NCI-H2227 treated with DMSO at 0.1 percent for 48 hours (cell line): ENCODE data around the gene MACROD2.

ENCODE experiments used
- DNase-seq: peaks from one replicate; lab custom pipeline; 2025; lab: John Stamatoyannopoulos, UW

The MACROD2 gene

DNA sequence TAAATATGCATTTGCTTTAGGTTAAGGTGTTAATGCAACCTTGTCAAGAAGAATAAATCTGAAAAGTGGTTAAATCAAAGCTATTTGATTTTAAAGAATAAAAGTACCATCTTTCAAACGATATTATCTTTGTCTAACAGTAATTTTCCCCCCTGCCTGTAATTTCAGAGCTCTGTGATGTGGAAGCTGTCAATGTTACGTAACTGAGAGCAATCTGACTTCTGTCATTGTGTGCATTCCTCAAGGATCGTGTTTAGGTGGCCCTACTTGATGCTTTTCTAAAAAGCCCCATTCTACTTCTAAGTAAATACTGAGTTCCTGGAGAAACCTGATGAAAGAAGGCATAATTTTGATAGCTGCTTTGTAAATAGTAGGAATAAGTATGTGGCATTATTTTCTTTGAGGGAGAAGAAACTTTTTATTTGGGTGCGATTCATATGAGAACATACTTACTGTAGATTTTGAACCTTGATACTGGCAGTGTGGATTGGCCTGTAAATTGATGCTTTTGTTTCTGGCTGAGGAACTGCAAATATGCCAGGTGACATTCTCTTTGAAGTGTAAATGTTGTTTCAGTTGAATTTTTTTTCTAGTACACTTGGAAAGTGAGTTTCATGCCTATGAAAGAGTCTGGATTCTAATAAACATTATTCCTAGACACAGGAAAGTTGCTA lies 871.7 kb downstream of the MACROD2 start:
- no peak for DNase-seq

DNA sequence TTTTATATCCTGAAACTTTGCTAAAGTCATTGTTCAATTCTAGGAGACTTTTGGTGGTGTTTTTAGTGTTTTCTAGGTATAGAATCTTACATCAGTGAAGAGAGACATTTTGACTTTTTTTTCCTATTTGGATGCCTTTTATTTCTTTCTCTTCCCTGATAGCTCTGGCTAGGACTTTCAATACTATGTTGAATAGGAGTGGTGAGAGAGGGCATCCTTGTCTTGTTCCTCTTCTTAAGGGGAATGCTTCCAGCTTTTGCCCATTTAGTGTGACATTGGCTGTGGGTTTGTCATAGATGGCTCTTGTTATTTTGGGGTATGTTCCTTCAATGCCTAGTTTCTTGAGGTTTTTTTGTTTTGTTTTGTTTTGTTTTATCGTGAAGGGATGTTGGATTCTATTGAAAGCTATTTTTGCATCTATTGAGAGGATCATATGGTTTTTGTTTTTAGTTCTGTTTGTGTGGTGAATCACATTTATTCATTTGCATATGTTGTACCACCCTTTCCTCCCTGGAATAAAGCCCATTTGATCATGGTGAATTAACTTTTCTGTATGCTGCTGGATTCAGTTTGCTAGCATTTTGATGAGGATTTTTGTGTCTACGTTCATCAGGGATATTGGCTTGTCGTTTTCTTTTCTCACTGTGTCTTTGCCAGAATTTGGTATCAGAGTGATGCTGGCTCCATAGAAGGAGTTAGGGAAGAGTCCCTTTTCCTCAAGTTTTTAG lies 882.1 kb downstream of the MACROD2 start:
- DNase-seq, result no peak

DNA sequence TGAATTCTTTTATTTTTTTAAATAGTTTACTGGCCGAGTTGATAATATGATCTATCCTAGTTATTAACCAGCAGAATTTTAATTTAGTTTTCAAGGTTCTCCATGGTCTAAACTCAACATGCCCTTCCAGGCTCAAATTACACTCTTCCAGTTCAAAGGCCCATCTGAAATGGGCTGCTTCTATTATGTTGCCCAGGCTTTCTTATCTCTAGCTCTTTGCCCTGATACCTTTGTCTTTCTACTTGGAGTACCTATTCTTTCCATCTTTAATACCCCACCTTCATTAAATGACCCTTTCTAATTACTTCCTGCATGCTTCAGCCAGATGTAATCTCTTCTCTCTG lies 883.3 kb downstream of the MACROD2 start:
- DNase-seq, result no peak

DNA sequence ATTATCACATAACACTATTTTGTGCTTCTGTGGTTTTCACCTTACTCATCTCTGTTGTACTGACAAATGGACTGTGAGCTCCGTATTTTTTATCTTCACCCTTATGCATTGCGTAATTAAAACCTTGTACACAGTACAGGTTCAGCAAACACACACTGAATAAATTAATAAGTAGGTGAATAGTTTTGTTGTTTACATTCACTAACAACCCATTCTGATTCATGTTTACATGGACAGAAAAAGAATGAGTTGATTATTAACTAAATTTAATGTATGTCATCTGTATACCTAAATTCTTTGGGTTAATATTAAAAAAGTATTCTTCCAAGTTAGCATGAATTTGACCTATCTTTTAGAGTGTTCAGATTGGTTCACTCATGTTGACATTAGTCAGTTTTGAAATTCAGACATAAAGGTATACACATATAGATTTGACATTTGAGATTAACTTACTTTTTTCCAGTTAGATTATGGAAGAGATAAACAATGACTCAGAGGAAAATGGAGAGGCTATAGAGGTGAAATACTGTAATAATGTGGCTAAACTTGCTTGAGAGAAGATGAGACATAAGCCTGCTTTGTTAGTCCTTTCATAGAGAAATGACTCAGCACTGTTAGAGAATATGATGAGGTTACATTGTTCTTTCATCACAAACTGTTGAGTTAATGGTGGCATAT lies 883.8 kb downstream of the MACROD2 start:
- no peak for DNase-seq

DNA sequence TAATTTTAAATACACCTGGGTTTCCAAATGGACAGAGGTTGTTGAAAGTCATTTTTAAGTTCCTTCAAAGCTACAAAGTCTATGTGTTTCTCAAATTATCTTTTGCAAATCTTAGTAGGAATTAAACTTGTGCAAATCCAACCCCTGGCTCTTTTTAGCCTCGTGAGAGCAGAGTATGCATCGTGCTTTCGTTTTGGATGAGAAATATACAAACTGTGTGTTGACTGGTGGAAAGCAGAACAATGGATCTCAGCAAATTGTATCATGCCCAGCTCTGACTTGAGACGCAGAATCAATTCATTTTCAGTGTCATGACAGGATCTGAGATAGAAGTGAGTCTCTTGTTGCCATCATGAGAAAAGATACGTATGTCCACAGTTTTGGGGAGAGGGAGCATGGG lies 884.5 kb downstream of the MACROD2 start:
- no peak for DNase-seq

DNA sequence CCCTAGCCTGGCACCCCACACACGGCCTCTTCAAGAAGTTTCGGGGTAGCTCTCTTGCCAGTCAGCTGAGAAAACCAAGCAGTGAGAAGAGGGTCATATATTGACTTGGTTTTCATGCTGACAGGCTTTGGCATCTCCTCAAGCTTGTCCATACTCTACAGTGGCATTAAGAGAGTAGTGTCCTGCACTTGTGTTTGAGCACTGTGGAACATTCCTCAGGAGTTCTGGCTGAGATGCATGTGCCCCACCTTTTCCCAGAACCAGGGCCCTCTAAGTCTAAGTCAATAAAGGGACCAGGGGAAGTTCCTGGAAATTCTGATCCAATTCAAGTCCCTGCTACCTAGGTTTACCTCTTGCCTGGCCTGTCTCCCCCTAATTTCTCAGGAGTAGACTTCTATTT lies 886.2 kb downstream of the MACROD2 start:
- no peak for DNase-seq

DNA sequence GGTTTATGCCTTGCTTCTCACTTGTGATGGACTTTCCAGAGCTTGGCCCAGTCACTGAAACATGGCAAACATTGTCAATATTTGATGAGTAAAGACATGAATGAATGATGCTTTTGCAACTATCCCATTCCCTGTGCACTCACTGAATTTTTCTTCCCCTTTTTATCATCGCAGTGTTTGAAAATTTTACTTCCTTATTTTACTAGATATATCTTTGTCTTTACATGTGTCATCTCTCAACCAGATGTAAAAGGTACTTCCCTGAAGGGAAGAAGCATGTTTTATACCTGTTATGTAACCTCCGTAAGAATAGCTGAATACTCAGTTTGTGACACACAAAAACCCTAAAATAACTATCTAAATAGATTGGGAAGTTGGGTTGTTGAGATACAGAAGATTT lies 886.8 kb downstream of the MACROD2 start:
- no peak for DNase-seq

DNA sequence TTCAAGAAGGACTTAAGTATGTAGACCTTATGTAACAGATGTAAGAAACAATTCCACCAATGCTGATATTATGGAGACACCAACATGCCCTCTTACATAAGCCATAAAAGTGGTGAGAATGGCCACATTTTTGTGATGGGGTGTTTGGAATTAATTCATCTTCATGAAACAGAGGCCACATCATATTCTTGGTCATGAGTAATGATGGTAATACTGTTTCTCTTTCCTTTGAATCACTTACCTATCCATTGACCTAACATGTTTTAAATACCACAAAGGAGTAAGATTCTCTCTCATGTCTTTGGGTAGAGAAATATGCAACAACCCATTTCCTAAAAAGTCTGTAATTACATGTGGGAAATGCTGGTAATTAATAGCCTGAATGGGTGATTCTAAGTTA lies 887.5 kb downstream of the MACROD2 start:
- DNase-seq, result no peak

DNA sequence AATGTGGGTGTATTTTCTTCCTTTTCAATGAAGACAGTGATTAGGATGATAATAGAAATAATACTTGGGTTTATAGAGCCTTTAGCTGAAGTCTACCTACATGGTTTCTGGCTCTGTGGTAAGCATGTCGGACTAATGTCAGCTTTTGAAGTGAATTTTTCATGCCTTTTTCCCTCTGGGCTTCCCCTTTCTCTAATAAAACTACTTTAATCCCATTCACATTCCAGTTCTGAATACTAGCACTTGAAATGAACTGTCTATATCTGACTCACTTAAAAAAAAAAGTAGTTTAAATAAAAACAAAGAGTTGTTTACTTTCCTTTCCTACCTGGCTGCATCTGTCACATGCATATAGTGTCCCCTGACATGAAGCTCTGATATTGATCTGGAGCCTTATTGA lies 888.0 kb downstream of the MACROD2 start:
- no peak for DNase-seq

DNA sequence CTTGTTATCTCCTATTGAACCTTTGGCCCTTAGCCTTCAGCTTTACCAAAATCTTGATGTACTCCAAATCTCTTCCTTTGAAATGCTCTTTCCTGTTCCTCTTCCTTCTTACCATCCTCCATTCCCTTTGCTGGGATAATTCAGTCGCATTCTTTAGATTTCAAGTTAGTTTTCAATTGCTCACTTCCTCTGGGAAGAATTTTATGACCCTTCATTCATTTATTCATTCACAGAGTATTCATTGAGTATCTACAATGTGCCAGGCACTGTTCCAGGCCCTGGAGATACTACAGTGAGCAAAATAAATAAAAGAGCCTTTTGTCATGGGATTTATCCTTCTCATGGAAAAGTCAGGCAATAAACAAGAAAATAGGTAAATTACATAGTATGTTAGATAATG lies 890.3 kb downstream of the MACROD2 start:
- no peak for DNase-seq

DNA sequence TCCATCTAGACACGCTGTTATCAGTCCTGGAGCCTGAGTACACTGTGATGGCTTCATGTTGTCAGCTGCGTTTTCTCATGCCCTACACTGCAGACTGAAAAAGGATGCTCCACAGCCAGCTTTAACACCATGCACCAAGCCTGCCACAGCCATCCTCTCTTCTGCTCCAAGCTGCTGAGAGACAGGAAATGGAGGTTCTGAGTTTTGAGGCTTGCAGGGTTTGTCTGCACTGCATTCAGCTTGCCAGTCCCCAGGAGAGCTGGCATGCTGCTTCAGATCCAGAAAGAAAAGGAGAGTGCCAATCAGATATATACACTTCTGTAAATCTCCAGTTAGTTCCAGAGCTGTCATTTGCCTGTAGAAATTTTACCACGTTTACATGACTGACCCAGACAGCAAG lies 892.8 kb downstream of the MACROD2 start:
- no peak for DNase-seq

DNA sequence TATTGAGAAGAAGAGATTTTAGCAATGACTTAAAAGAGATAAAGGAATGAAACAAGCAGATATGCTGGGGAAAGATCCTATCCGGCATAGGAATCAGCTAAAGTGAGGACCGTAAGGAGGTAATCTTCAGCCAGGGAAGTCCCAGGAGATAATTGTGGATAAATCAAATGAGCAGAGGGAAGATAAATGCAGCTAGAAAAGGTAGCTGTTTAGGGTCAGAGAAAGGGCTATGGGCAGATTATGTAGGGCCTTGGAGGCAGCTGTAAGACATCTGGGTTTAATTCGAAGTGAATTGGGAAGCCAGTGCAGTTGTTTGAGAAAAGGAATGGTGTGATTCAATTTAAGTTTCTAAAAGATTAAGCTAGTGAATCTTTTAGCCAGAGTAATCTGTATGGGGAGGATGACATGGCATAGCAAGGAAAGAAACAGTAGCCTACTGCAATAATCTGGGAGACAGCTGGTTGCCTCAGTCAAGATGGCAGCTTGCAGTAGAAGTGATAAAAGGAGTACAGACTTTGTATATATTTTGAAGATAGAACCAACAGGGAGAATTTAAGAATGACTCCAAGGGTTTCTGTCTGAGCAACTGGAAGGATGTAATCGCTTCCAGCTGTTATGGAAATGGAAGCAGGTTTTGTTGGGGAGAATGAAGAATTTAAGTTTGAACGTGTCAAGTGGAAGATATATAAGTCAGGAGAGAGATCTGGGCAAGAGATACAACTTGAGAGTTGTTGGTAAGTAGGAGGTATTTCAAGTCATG lies 894.4 kb downstream of the MACROD2 start:
- no peak for DNase-seq

DNA sequence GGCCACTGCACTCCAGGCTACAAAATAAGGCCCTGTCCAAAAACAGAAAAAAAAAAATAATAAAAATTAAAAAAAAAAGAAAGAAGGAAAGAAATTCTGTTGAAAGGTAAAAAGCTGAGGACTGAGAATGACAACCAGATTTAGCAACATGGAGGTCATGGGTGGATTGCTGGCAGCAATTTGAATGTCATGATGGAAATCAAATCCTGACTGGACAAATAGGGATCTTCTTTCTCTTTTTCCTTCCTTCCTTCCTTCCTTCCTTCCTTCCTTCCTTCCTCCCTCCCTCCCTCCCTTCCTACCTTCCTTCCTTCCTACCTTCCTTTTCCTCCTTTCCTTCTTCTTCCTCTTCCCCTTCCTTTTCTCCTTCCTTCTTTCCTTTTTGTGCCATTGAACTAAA lies 895.4 kb downstream of the MACROD2 start:
- no peak for DNase-seq

DNA sequence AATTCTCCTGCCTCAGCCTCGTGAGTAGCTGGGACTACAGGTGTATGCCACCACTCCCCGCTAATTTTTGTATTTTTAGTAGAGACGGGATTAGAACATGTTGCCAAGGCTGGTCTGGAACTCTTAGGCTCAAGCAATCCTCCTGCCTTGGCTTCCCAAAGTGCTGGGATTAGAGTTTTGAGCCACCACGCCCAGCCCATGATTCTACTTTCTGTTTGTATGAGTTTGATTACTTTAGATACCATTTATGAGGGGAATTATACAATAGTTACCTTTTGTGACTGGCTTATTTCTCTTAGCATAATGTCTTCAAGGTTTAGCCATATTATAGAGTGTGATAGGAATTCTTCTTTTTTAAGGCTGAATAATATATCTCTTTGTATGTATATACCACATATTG lies 897.5 kb downstream of the MACROD2 start:
- no peak for DNase-seq

DNA sequence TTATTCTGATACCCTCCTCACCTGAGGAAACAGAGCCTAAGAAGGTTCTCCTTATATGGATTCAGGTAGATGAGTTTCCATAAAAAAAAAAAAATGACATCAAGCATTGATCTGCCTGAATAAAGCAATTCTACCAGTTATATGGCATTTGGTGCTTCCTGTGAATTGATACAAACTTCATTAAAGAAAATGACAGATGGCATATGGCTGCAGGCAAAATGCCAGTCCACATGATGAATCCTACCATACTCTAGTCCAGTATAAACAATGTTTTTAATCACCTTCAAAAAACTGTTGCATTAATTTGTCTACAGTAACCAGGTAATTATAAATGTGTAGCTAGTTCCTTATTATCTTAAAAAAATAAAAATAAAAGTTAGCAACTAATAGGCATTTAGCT lies 901.3 kb downstream of the MACROD2 start:
- no peak for DNase-seq

DNA sequence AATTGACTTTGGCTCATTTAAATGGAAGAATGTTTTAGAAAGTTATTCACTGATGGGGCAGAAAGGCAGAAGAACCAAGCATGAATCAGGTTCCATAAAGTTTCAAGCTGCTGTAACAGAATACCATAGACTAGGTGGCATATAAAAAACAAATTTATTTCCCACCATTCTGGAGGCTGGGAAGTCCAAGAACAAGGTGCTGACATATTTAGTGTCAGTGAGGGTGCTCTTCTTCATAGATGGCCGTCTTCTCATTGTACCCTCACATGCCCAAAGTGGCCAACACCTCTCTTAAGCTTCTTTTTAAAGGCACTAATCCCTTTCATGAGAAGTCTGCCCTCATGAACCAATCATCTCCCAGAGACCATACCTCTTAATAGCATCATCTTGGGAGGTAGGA lies 902.3 kb downstream of the MACROD2 start:
- DNase-seq, result no peak

DNA sequence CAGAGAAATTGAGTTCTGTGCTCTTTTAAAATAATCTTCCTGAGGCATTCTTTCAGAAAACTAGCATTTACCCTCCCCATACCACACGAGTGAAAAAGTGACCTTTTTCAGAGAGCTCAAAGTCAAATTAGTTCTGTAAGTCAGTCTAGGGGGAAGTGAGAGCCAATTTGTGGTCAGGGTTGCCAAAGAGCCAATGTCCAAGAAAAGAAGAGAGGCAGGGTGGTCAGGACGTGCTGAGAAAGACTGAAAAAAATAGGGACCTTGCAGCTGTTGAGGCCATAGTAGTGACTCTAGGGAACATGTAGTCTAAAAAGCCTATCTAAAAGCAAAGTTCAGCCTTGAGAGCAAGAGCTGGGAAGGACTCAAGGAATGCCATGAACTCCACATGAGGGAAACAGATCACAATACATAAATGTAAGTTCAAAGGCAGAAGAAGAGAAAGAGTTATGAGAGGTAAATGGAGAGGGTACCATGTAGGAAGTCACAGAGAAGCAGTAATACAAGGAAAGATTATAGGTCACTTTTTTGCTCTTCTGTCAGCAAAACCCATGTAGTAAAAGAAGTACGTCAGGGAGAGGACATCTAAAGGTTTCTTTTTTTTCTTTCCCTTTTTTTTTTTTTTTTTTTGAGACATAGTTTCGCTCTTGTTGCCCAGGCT lies 907.2 kb downstream of the MACROD2 start:
- DNase-seq, result no peak

DNA sequence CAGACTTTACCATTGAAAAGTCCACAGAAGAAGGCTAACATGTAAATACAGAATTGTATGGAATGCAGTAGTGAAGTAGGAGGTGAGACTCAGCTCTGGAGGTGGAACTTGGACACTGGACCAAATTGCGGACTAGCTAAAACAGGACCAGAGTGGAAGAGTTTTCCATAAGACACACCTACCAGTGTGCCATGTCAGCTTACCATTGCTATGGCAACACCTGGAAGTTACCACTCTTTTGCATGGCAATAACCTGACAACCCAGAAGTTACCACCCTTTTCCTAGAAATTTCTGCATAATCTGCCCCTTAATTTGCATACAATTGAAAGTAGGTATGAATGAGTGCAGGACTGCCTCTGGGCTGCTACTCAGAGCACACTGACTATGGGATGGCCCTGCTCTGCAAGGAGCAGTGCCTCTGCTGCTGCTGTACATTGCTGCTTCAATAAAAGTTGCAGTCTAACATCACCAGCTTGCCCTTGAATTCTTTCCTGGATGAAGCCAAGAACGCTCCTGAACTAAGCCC lies 911.7 kb downstream of the MACROD2 start:
- DNase-seq, result no peak

DNA sequence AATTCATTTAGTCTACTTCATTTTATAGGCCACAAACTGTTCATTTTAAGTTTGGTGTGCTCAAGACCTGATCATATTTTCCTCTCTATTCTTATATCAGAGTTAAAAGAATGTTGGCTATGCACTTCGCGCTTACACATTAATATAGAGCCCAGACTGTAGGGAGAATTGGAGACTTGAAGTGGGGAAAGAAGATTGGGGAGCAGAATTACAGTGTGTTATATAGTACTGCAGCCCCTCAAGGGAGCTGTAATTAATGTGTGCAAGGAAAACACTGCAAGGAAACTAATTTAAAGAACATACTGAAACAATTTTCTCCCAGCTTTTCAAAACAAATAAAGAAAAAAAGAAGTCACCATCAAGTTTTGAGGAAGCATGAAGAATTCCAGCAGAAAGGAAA lies 914.8 kb downstream of the MACROD2 start:
- DNase-seq, result no peak

DNA sequence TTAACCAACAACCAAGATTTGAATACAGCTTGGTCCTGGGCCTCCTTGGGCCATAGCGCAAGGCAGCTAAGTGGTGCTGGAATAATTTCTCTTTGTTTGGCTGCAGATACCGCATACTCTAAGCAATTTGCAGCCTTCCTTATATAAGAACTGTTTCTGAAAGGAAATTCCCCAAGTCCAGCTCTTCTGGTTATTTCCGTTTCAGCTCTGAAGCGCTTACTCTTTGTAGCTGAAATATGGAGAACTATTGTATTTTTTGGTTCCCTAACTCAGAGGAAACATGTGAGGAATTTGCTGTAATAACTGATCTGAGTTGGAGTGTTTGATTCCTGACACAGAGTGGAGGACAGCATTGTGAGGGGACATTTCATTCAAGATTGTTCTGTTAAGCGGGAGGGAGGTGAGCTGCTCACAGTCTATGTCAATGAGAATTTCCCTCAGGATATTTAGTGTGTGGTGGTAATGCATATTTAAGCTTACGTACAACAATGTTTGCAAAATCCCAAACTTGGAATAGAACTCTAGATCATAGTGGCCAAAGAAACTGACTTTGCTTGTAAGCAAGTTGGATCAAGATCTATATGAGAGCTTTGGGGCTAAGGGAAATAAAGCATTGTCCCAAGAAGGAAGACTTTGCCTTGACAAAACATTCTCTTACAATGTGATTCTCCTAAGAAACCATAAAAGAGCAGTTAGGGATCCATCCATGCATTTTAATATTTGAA lies 918.7 kb downstream of the MACROD2 start:
- DNase-seq, result no peak

DNA sequence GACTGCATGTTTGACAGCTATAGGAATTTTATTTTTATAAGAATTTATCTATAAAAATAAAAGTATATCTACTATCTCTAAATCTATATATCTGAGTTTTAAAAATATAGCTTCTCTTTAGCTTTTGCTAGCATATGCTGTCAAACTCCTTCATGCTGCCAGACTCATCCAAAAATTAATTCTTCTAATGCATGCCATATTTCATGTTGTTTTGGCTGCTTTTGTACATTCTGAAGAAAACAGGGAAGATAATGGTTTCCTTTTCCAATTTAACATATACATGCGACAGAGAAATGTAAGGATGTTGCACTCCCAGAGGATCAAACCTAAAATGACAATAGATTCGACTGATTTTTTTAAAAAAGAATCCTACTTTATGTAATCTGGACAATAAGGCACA lies 919.3 kb downstream of the MACROD2 start:
- DNase-seq, result no peak
